ENCODE data around the gene NOCT. TPM values are rescaled to one million over a fixed set of nuclear protein-coding genes. Genes with fewer than 3 reads are reported as not detected.

NOCT gene, protein sequence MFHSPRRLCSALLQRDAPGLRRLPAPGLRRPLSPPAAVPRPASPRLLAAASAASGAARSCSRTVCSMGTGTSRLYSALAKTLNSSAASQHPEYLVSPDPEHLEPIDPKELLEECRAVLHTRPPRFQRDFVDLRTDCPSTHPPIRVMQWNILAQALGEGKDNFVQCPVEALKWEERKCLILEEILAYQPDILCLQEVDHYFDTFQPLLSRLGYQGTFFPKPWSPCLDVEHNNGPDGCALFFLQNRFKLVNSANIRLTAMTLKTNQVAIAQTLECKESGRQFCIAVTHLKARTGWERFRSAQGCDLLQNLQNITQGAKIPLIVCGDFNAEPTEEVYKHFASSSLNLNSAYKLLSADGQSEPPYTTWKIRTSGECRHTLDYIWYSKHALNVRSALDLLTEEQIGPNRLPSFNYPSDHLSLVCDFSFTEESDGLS
- total RNA-seq, result 2.6 and 3.0 TPM in 2 replicates
- 4.9 TPM for total RNA-seq (2013)
- 3.8 and 7.5 TPM in 2 replicates for polyA plus RNA-seq
- 18.7 and 30.1 TPM in 2 replicates for polyA minus RNA-seq

DNA sequence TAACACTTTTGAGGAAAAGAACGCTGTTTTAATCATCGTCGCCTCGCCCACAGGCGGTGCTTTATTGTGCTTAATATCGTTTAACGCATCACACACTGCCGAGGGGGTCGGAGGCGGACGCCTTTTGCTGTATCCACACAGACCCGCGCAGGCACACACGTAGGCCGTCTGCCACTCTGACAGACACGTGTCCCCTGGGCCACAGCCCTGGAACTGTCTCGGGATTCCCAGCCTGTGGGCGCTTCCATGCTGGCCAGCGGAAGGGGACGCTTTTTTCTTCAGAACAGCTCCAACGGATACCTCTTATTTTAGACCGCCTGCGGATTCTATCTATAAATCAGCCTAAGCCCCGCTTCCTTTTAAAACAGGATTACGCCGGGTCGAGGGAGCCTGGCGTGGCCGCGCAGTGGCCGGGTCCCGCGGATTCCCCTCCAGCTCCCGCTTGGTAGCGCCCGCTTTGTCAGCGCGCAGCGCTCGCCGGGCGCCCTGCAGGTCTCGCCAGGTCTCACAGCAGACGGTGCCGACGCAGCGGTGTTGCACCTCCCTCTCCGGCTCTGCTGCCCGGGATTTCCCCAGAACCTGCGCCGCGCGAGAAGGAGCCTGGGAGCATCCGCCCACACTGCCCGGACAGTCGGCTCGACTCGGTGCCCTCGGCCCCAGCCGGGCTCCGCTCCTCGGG, at the start of gene NOCT:
Gene NOCT (plus strand): TSS at position 513 of the 679 bp plus-strand sequence. CDS start 201 bp downstream, outside the sequence.
- Mint-ChIP-seq H3K4me1 (peaks cover 28% of the 10 kb centered on the region), H3K4me3 (peak within 1 kb of the TSS; percentile 92), H3K27me3 (no peaks in the 10 kb centered on the region), H3K9me3 (ENCODE audit: insufficient read depth) (no peaks in the 10 kb centered on the region), H3K27ac (peak within 1 kb of the TSS; percentile 98)
- peaks cover 25% of the 10 kb centered on the region for H3K79me2 ChIP-seq (ENCODE audit: control insufficient read depth, insufficient read depth, low read length)
- H2AFZ ChIP-seq (ENCODE audit: insufficient read depth, low read depth, low read length, poor library complexity, severe bottlenecking), result peak within 1 kb of the TSS; percentile 75
- no peaks in the 10 kb centered on the region for H4K20me1 ChIP-seq (ENCODE audit: control insufficient read depth, insufficient read depth, low read length, poor library complexity, severe bottlenecking)
- peak; percentile 97 for DNase-seq
- peaks cover 14 to 18% of the 10 kb centered on the region in 2 donors for H3K4me1 ChIP-seq (ENCODE audit: control insufficient read depth in 2 of 2, insufficient read depth in 2 of 2, low read length in 2 of 2)
- CTCF ChIA-PET, result interaction anchor here (0.8 to 2.4 kb wide), 4 partner anchors 13 to 63 kb away, joined by 4 to 13 read pairs (median 6); no protein-coding TSS in a partner anchor
- peak within 1 kb of the TSS; percentile 56 to 86 (median 78) for H3K4me3 ChIP-seq (ENCODE audit: control extremely low read depth in 1 of 5, extremely low read depth in 1 of 5, insufficient read depth in 1 of 5, low read depth in 2 of 5, low read length in 4 of 5)
- intact Hi-C loops (cut with micrococcal nuclease), result loop anchor here (1.0 to 5.0 kb wide), 8 partner anchors 15 to 1507 kb away; partner anchors contain the start of genes ELMOD2, NAA15 and SETD7
- H3K36me3 ChIP-seq (replicated peaks in 1 of 2; ENCODE audit: control extremely low read depth in 1 of 2, control insufficient read depth in 1 of 2, extremely low read depth in 1 of 2, insufficient read depth in 2 of 2, low read length in 1 of 2), result peaks cover 0 to 2% of the 10 kb centered on the region in 2 experiments
- peak within 1 kb of the TSS; percentile 87 for H3K9ac ChIP-seq (ENCODE audit: low read length)
- ATAC-seq (ENCODE audit: low read depth), result peak; percentile 92
- H3K9me3 ChIP-seq (ENCODE audit: control extremely low read depth in 1 of 3, control insufficient read depth in 2 of 3, insufficient read depth in 1 of 3, low read length in 2 of 3), result no peaks in the 10 kb centered on the region
- POLR2A ChIA-PET, result interaction anchor here (0.7 to 1.4 kb wide), 4 partner anchors 38 to 545 kb away, joined by 3 to 4 read pairs (median 4); no protein-coding TSS in a partner anchor
- TF ChIP-seq, protein P1, sequence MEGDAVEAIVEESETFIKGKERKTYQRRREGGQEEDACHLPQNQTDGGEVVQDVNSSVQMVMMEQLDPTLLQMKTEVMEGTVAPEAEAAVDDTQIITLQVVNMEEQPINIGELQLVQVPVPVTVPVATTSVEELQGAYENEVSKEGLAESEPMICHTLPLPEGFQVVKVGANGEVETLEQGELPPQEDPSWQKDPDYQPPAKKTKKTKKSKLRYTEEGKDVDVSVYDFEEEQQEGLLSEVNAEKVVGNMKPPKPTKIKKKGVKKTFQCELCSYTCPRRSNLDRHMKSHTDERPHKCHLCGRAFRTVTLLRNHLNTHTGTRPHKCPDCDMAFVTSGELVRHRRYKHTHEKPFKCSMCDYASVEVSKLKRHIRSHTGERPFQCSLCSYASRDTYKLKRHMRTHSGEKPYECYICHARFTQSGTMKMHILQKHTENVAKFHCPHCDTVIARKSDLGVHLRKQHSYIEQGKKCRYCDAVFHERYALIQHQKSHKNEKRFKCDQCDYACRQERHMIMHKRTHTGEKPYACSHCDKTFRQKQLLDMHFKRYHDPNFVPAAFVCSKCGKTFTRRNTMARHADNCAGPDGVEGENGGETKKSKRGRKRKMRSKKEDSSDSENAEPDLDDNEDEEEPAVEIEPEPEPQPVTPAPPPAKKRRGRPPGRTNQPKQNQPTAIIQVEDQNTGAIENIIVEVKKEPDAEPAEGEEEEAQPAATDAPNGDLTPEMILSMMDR (IDR thresholded peaks at IDR 0.05), result no peak
- TF ChIP-seq EZH2 (IDR thresholded peaks at IDR 0.05; ENCODE audit: borderline replicate concordance, insufficient read depth, low read depth, low read length, poor library complexity, severe bottlenecking), result no peak
- no peaks in the 10 kb centered on the region for H3K27me3 ChIP-seq (replicated peaks in 1 of 4; ENCODE audit: control extremely low read depth in 1 of 4, control insufficient read depth in 3 of 4, insufficient read depth in 4 of 4, low read length in 3 of 4)
- H3K27ac ChIP-seq (ENCODE audit: low read length in 2 of 2), result peak within 1 kb of the TSS; percentile 88 to 98
- H3K4me2 ChIP-seq (replicated peaks; ENCODE audit: low read depth, low read length, poor library complexity, severe bottlenecking), result peak within 1 kb of the TSS; percentile 79
- under 1% methylated on average over 62 of the region's 62 CpGs for WGBS (ENCODE audit: insufficient coverage)

Measured in B cell (primary cell).